Jurkat, Clone E6-1 (cell line): ENCODE measurements around the gene RPS2.

ENCODE experiments used
- DNase-seq: peaks from one replicate; pipeline ENCODE4 v3.0.0-alpha.2; 2011; ENCODE audit warnings: low read depth, low spot score
- H3K4me3 ChIP-seq: 2 replicates; pipeline ENCODE4 v1.5.1; 2011; ENCODE audit warnings: mild to moderate bottlenecking, low read length, control low read depth, moderate library complexity

Gene RPS2

DNA sequence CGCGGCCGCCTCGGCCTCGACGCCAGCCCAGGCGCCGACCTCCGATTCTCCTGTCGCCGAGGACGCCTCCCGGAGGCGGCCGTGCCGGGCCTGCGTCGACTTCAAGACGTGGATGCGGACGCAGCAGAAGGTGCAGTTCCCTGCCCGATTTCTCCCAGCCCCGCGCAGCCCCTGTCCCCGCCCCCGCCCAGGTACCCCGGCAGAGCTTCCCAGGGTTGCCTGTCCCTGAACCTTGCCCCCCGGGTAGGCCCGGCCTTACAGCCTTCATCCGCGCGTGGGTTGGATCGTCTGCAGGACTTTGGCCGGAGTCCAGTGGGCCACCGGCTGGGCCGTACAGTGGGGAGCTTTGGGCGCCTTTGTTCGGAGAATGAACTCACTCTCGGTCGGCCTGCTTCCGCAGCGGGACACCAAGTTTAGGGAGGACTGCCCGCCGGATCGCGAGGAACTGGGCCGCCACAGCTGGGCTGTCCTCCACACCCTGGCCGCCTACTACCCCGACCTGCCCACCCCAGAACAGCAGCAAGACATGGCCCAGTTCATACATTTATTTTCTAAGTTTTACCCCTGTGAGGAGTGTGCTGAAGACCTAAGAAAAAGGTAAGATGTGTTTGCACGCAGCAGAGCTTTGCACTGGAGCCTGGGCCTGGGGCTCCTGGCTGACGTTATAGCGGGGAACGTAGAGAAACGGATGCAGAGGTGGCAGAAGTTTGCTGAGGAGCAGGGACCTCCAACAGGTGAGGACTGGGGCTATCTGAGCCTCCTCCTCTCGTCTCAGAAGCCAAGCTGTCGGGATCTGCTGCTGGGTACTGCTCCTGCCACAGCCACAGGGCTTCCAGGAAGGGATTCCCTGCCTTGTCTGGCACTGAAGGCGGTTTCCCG, 20.0 kb upstream of the RPS2 start:
- no peak for DNase-seq
- peak overlapping the region; percentile 66 for H3K4me3 ChIP-seq

DNA sequence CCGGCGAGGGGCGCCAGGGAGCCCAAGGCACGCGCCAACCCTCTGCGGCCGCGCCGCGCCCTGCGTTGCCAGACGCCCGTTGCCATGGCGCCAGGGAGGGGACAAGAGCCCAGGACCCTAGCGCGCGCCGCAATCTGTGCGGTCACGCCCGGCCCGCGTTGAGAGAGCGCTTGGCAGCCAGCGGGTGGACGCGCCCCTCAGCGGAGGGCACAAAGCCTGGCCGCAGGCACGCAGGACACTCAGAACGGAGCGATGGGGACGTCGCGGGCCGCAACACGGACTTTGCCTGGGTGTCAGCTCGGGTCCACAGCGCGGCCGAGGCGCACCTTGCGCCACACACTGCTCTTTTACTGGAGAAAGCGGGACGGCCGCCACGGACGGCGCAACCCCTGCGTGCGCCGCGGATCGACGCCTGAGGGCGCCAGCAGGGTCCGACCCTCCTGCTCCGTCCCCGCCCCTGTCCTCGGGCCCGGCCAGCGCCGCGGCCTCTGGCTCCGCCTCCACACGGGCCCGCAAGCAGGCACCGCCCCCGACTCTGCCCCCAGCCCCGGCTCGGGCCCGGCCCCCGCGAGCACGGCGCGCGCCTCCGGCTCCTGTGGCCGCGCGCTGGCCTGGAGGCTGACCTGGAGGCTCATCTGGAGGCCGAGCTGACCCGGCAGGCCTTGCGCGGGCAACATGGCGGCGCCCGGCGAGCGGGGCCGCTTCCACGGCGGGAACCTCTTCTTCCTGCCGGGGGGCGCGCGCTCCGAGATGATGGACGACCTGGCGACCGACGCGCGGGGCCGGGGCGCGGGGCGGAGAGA, 19.1 kb upstream of the RPS2 start, which contains the start of gene GFER:
TSS of gene GFER (plus strand) at position 650 of the 803 bp plus-strand sequence. CDS start at position 676, 26 bp downstream.
- peak within 1 kb of the TSS; percentile 66 for H3K4me3 ChIP-seq
- peak; percentile 35 for DNase-seq

DNA sequence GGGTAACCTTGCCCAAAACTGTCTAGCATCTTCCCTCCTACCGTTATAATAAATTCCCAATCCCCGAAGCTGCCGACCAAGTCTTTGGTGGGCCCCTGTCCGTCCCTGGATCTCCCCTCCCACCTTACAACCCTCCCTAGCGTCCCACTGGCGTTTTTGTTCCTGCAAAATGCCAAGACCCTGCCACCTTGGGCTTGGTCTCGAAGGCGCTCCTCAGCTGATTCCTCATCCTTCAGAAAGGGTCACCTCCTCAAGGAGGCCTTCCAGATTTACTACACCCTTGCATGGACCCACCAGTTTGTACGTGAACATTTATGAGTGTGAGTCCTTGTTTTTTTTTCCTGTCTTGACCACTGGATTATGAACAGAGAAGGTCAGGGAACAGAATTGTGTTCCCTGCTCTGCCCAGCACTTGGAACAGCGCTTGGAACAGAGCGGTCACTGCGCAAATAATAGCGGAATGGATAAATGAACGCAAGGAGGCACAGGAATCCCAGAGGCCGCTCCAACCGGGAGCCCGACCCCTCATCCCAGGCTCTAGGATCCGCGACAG, 18.4 kb upstream of the RPS2 start:
- no peak for DNase-seq
- peak overlapping the region; percentile 66 for H3K4me3 ChIP-seq

DNA sequence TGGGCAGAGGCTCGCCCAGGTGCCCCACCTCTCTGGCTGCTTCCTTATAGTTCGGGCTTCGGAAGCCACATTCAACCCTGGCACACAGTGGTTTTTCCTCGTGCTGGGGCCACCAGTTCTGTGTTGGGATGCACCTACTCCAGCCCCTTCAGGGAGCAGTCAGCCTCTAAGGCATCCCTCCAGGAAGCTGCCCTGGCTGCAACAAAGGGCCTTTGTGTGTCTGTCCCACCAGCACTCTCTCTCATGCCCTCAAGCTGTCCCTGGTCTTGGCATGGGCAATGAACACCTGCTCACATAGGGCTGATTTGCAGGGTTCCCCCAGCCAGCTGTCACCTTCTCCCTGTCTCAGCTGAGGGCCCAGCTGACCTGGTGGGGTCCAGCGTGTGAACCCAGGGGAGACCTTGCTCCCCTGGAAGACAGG, 17.4 kb upstream of the RPS2 start:
- no peak for DNase-seq
- no peak overlapping the region for H3K4me3 ChIP-seq

DNA sequence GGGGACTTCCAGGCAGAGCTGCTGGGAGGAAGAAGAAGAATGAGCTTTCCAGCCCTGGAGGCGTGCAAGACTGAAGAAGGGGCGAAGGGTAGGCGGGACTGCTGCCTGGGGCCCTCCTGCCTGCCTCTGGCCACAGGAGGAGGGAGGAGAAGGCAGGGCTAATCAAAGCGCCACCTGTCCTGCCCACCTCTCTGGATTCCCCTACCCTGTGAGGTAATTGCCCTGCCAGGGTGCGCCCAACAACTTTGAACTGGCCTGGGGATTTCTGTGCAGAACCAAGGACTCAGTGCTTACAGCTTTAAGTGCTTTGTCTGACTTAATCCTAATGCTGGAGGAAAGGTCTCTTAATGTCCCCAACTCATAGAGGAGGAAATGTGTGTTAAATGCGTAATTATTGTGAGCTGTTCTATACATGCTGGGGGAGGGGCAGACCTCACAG, 16.8 kb upstream of the RPS2 start, which contains the start of gene NOXO1:
TSS of gene NOXO1 (minus strand) at position 72 of the 439 bp plus-strand sequence. CDS start 290 bp downstream, outside the sequence.
- H3K4me3 ChIP-seq = no peak within 1 kb of the TSS

DNA sequence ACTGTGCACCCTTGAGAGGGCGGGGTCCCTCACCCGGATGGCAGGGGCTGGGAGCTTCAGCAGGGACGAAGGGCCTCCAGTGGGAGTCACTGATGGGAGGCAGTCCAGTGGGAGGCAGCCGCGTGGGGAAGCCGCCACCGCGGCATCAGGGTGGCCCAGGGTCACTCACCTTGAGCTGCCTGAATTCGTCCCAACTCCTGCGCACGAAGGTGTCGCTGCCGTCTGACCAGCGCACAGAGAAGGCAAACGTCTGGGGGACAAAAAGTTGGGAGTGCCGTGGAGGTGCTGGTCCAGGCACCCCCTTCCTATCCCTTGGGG, 16.1 kb upstream of the RPS2 start:
- H3K4me3 ChIP-seq = no peak overlapping the region
- DNase-seq = no peak

More for the DNA sequence above, 16.8 kb upstream of the RPS2 start, which contains the start of gene NOXO1:
- DNase-seq = no peak

DNA sequence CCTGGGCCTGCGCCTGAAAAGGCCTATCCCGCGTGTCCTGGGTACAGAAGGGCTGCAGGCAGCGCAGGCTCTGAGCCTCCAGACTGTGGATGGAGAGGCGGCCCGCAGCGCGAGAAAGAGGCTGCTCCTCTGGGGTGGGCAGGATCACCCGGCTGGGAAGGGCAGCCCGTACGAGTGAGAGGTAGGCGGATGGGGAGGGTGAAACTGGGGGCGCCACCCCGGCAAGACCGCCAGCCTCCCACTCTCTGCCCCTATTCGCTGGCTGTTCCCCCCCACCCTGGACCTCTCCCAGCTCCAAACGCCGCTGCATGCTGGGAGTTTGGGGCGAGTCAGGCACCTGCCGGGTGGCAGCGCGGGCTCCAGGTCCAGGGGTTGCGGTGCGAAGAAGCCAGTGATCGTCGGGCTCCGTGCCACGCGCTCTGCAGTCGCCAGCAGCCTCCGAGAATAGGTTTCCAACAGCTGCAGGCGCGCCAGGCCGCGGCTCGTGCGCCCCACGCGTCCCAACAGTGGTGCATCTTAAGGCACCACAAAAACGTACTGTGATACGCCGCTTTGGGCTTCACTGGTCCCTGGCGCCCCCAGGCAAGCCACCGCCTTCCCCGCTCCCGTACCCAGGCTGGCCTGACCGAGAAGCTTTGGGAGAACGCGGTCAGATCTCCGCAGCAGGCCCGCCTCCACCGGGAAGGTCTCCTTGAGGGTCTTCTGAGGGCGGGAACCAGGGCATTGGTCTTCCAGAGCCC, 15.6 kb upstream of the RPS2 start:
- H3K4me3 ChIP-seq = no peak overlapping the region
- no peak for DNase-seq

DNA sequence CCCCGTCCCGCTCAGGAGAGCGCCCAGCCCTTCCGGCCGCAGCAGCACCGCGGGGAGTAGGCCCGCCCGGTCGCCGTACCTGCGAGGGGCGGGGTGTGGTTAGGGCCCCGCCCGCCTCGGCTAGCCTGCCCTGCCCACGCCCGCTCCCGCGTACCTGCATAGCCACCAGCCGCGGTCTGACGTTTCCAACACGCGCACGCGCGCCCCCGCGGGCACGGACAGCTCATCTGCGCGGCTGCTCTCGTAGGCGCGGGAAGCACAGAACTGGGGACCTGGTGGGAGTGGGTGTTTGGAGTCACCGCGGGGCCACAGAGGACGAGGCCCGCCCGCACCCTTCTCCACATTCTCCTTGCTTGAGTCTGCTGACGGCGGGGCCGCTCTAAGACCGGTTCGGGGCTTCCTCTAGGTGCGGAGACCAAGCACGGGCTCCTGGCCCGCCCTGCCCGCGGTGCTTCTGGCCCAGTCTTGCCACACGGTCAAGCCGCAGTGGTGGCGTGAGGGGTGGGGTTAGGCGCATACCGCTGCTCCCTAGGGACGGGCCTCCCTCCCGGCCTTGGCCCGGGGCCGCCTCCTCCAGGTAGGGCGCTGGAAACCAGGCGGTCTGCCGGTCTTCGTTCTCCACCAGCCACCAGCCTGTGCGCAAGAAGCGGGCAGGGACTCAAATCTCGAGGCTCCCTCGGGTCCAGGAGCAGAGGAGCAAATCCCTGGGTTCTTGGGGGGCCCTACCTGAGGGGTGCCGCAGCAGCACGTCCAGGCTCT, 14.8 kb upstream of the RPS2 start:
- no peak for DNase-seq
- no peak overlapping the region for H3K4me3 ChIP-seq

DNA sequence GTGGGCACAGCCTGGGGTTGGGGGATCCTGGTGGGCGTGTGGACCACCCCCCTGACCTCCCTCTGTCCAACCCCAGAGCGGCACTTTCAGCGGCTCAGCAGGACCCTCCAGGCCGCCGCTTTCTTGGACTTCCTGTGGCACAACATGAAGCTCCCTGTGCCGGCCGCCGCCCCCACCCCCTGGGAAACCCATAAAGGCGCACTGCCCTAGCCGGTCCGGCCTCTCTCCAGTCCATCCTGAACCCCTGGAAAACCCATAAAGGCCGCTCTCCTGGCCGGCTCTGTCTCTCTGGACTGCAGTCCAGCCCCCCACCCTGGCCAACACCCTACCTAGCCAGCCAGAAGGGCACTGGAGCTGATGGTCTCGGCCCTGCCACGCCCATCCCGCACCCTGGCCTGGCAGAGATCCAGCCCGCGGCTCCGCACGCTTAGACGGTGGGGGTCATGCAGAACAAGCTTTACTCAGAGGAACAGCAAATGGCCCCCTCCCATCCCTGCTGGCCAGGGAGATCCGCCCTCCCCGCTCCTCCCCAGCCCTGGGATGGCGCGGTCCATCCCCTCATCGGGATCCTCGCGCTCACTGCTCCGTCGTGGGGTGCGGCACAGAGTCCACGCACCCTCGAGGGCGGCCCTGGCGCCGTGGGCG, 14.0 kb upstream of the RPS2 start:
- DNase-seq = no peak
- no peak overlapping the region for H3K4me3 ChIP-seq

DNA sequence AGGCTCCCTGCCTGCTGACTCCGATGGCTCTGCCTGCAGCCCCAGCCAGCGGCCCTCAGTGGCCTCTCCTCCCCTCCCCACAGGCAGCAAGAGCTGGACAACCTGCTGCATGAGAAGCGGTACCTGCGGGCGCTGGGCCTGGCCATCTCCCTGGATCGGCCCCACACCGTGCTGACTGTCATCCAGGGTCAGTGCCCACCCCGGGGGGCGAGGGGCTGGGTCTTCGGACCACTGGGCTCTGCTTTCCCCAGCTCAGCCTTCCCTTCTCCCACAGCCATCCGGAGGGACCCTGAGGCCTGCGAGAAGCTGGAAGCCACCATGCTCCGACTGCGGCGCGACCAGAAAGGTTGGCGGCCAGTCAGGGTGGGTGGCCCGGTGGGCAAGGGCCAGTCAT, 13.2 kb upstream of the RPS2 start:
- no peak for DNase-seq
- H3K4me3 ChIP-seq = no peak overlapping the region

DNA sequence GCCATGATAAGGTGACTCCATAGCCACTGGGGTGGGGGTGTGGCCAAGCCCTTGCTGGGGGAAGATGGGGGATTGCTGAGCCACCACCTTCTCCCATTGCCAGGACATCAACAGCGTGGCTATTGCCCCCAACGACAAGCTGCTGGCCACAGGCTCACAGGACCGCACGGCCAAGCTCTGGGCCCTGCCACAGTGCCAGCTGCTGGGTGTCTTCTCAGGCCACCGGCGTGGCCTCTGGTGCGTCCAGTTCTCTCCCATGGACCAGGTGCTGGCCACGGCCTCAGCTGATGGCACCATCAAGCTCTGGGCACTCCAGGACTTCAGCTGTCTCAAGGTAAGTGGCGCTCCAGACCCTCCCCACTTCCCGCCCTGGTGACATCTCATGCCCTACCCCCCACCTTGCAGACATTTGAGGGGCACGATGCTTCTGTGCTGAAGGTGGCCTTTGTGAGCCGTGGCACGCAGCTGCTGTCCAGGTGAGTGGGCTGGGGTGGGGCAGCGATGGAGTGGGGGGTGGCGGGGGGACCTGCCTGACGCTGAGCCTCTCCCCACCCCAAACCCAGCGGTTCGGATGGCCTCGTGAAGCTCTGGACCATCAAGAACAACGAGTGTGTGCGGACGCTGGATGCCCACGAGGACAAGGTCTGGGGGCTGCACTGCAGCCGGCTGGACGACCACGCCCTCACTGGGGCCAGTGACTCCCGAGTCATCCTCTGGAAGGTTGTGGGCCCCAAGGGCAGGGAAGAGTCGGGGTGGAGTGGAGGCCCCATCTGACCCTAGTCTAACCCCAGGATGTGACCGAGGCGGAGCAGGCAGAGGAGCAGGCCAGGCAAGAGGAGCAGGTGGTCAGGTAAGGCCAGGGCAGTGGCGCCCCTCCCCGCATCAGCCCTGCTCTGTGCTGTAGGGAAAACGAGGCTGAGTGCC, 12.6 kb upstream of the RPS2 start:
- DNase-seq = no peak
- H3K4me3 ChIP-seq = no peak overlapping the region

DNA sequence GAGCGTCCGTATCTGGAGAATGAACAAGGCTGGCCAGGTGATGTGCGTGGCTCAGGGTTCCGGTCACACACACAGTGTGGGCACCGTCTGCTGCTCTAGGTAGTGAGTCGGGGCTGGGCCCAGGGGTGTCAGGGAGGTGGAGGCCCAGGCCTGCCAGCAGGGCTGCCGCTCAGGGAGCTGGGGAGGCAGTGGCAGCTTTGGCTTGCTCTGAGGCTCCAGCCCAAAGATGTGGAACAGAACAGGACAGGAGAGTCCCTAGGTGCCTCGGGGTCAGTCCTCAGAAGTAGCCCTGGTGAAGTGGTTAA, 11.5 kb upstream of the RPS2 start:
- no peak for DNase-seq
- no peak overlapping the region for H3K4me3 ChIP-seq

DNA sequence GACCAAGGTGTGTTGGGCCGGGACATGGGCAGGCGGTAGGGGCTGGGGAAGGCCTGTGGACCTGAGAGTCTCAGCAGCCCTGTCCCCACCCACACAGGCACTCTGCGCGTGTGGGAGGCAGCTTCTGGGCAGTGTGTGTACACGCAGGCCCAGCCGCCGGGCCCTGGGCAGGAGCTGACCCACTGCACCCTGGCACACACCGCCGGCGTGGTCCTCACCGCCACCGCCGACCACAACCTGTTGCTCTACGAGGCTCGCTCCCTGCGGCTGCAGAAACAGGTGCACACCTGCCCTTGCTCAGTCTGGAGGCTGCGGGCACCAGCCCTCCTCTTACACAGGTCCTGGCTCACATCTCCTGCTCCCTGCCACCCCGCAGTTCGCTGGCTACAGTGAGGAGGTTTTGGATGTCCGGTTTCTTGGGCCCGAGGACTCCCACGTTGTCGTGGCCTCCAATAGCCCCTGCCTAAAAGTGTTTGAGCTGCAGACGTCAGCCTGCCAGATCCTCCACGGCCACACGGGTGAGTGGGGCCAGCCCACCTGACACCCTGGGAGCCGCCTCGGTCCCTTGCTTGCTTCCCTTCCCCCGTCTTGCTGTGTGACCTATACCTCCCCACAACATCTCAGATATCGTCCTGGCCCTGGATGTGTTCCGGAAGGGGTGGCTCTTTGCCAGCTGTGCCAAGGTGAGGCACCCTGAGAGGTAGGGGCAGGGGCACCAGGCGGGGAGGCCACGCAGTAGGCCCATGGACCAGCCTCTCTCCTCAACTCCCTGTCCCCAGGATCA, 11.0 kb upstream of the RPS2 start:
- DNase-seq = no peak
- H3K4me3 ChIP-seq = no peak overlapping the region

DNA sequence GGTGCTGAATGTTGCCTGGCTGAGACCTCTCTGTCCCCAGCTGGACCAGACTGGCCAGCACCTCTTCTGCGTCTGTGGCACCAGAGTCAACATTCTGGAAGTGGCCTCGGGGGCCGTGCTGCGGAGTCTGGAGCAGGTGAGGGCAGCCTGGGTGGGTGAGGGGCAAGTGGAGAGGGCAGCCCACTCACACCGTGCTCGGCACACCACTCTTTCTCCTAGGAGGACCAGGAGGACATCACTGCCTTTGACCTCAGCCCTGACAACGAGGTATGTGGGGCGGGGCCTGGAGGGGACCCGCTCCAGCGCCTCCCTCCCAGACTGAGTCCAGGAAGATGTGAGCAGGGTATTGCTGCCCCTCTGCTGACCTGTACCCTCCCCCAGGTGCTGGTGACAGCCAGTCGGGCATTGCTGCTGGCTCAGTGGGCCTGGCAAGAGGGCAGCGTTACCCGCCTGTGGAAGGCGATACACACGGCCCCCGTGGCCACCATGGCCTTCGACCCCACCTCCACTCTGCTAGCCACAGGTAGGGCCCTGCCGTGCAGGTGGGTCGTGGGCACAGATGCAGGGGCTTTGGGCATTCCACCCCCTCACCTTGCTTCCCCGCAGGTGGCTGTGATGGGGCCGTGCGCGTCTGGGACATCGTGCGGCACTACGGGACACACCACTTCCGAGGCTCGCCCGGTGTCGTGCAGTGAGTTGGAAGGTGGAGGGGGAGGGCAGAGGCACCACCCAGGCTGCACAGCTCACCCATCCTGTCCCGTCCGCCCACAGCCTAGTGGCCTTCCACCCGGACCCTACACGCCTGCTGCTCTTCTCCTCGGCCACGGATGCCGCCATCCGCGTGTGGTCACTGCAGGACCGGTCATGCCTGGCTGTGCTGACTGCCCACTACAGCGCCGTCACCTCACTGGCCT, 9.8 kb upstream of the RPS2 start:
- no peak for DNase-seq

DNA sequence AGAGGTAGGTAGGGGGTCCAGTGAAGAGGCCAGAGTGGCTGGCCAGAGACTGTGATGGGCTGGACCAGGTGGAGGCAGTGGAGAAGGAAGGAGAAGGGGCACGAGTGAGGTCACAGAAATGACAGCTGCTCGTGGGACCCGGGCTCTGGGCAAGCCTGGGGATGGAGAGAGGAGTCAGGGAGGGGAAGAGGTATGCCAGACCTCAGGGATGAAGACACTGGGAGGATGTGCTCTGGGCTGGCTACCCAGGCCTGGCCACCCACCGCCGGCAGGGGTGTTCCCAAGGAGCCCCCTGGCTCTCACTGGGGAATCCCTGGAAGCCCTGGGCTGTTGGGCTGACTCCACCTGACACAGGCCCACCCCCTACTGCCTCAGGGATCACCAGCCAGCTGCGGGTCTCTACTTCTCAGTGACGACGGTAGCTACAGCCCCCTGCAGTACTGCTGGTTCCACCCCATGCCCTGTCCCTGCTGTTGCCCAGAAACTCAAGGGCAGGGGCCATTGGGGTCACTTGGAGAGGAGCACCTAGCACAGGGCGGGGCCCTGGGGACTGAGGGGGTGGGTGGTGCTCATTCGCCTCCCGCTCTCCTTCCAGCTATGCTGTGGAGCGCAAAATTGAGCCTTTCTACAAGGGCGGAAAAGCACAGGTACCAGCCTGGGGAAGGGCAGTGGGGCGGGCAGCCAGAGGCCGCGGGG, 9.0 kb upstream of the RPS2 start:
- H3K4me3 ChIP-seq = peak overlapping the region; percentile 86; the same call in 1 of the 2 replicates
- DNase-seq = no peak

More for the DNA sequence above, 9.8 kb upstream of the RPS2 start:
- no peak overlapping the region for H3K4me3 ChIP-seq
